ENCODE measurements around the gene IL17REL.

DNA sequence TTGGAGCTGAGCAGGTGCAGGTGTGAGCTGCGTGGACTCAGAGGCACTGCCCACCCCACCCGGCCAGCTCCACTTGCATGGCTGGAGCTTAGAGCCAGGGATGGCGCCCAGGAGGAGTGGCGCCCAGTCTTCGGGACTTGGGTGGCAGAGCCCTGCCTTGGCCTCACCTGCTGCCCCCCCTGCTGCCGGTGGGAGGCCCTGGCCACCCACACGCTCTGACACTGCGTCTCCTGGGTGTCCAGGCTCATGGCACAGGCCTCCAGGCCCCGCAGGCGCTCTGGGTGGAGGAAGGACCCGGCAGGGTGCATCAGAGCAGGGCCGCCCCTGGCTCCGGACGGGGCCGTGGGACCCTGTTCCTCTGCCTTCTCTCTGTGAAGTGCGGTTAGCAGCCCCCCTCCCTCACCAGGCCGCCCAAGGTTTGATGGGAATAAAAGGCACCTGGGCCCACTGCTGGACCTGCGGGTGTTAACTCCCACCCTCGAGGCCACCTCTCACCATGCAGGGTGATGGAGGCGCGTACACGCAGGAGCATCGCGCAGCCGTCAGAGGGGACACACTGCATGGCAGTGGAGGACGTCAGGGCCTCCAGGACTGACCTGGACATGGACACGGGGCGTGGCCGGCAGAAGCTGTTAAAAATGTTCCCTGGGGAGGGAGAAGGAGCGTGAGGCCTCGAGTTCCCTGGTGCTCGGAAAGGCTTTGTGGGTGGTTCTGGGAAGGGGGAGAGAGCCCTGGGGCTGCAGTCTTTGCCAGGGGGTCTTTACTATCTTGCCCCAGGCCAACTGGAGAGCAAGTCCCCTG is 11.8 kb downstream of the IL17REL start:
- TF ChIP-seq, protein P1, sequence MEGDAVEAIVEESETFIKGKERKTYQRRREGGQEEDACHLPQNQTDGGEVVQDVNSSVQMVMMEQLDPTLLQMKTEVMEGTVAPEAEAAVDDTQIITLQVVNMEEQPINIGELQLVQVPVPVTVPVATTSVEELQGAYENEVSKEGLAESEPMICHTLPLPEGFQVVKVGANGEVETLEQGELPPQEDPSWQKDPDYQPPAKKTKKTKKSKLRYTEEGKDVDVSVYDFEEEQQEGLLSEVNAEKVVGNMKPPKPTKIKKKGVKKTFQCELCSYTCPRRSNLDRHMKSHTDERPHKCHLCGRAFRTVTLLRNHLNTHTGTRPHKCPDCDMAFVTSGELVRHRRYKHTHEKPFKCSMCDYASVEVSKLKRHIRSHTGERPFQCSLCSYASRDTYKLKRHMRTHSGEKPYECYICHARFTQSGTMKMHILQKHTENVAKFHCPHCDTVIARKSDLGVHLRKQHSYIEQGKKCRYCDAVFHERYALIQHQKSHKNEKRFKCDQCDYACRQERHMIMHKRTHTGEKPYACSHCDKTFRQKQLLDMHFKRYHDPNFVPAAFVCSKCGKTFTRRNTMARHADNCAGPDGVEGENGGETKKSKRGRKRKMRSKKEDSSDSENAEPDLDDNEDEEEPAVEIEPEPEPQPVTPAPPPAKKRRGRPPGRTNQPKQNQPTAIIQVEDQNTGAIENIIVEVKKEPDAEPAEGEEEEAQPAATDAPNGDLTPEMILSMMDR (IDR thresholded peaks at IDR 0.05): no peak
- TF ChIP-seq POLR2A (IDR thresholded peaks at IDR 0.05): no peak
